Uterus (tissue), 4 donors: Measurements from ENCODE around the gene SORT1. TPM values are rescaled to one million over a fixed set of nuclear protein-coding genes. Genes with fewer than 3 reads are reported as not detected.

Experiments used
- DNase-seq, 2 donors: peaks; one replicate each; pipeline ENCODE4 v3.0.0-alpha.2; 2019 to 2020
- H3K27ac ChIP-seq, 2 donors: fragments of 200-600 bp; sonication (generic); 1 replicate in 1 of 2; 2 replicates in 1 of 2; pipeline ENCODE4 v1.5.1; 2016 to 2018
- H3K27me3 ChIP-seq, 2 donors: fragments of 200-600 bp; sonication (generic); one replicate each; pipeline ENCODE4 v1.5.1; 2018 to 2019; ENCODE audit warnings: control low read depth in 1 of 2
- H3K36me3 ChIP-seq, 2 donors: fragments of 200-600 bp; sonication (generic); one replicate each; pipeline ENCODE4 v1.5.1; 2019; ENCODE audit warnings: control low read depth in 1 of 2
- H3K4me1 ChIP-seq, 2 donors: fragments of 200-600 bp; sonication (generic); one replicate each; pipeline ENCODE4 v1.5.1; 2018 to 2019; ENCODE audit warnings: control low read depth in 1 of 2
- H3K4me3 ChIP-seq, 2 donors: fragments of 200-600 bp; sonication (generic); 1 replicate in 1 of 2; 2 replicates in 1 of 2; pipeline ENCODE4 v1.5.1; 2018 to 2019; ENCODE audit warnings: mild to moderate bottlenecking in 1 of 2
- H3K9me3 ChIP-seq, 2 donors: fragments of 200-600 bp; sonication (generic); one replicate each; pipeline ENCODE4 v1.5.1; 2019; ENCODE audit warnings: control low read depth in 1 of 2
- CTCF ChIP-seq, 4 experiments: fragments of 200-600 bp in 2 of 4; fragments of 450-650 bp in 2 of 4; sonication (generic) in 2 of 4; IDR thresholded peaks; one replicate each; pipeline ENCODE4 v1.5.1; 2016 to 2019; ENCODE audit warnings: antibody characterized with exemption in 4 of 4, mild to moderate bottlenecking in 2 of 4, moderate library complexity in 1 of 4
- POLR2A ChIP-seq, 2 donors: fragments of 450-650 bp; IDR thresholded peaks; one replicate each; pipeline ENCODE4 v1.6.1; 2016; ENCODE audit warnings: antibody characterized with exemption in 2 of 2, mild to moderate bottlenecking in 1 of 2, moderate library complexity in 1 of 2
- intact Hi-C: fragments of 100-400 bp; cut with DNase I; formaldehyde crosslinking; loops from one replicate; pipeline ENCODE4 v1.15.1; 2023; ENCODE audit warnings: low total_unique reads
- total RNA-seq, 4 donors: library from RNA; depleted of rRNA in 3 of 4; stranded (reverse); fragments of >200 nt in 3 of 4; gene quantifications; one replicate each; pipeline versions ENCODE4 v1.1.0 to v1.2.4, GENCODE V29; 2014 to 2023
- donor health status: DM: yes; HTN: yes; CAD: no.

SORT1 gene
- total RNA-seq, 4 donors from 2014 or later, result 20.2 to 43.4 (median 27.9) TPM

- Histone ChIP-seq H3K4me1 (no peaks in the 10 kb centered on the region), H3K27ac (peak overlapping the region in 1 of 2 donors; percentile 33), H3K9me3 (no peaks in the 10 kb centered on the region), H3K4me3 (no peak overlapping the region), H3K36me3 (no peaks in the 10 kb centered on the region), H3K27me3 (no peaks in the 10 kb centered on the region)
- no peak for TF ChIP-seq POLR2A (IDR thresholded peaks at IDR 0.05)
- no peak for TF ChIP-seq CTCF (IDR thresholded peaks at IDR 0.05)
- peak in 1 of 2 donors; percentile 29 for DNase-seq
- intact Hi-C loops, result no loop called here
These were observed 41.1 kb upstream of the SORT1 start for GRCh38 chr1:109438798-109439297.

- no peak for DNase-seq
- intact Hi-C loops, result no loop called here
- H3K4me3 ChIP-seq, result no peak overlapping the region
These were observed 36.8 kb upstream of the SORT1 start for GRCh38 chr1:109434484-109434883.

GRCh38 chr1:109433322-109433721 is 35.6 kb upstream of the SORT1 start:
- no peak overlapping the region for H3K4me3 ChIP-seq
- TF ChIP-seq POLR2A (IDR thresholded peaks at IDR 0.05), result no peak
- no peak for TF ChIP-seq CTCF (IDR thresholded peaks at IDR 0.05)
- H3K9me3 ChIP-seq, result no peaks in the 10 kb centered on the region
- intact Hi-C loops, result no loop called here
- no peak overlapping the region for H3K27ac ChIP-seq
- H3K36me3 ChIP-seq, result no peaks in the 10 kb centered on the region
- H3K27me3 ChIP-seq, result no peaks in the 10 kb centered on the region
- DNase-seq, result no peak
- no peaks in the 10 kb centered on the region for H3K4me1 ChIP-seq

More at GRCh38 chr1:109434484-109434883, 36.8 kb upstream of the SORT1 start:
- TF ChIP-seq CTCF (IDR thresholded peaks at IDR 0.05), result no peak
- no peak for TF ChIP-seq POLR2A (IDR thresholded peaks at IDR 0.05)
- Histone ChIP-seq H3K27me3 (no peaks in the 10 kb centered on the region), H3K9me3 (no peaks in the 10 kb centered on the region), H3K27ac (no peak overlapping the region), H3K4me1 (no peaks in the 10 kb centered on the region), H3K36me3 (no peaks in the 10 kb centered on the region)

- H3K4me1 ChIP-seq, result no peaks in the 10 kb centered on the region
- no peak for DNase-seq
- no peaks in the 10 kb centered on the region for H3K27me3 ChIP-seq
- no peak overlapping the region for H3K27ac ChIP-seq
- no peak for TF ChIP-seq CTCF (IDR thresholded peaks at IDR 0.05)
- no peak for TF ChIP-seq POLR2A (IDR thresholded peaks at IDR 0.05)
- intact Hi-C loops, result no loop called here
- no peak overlapping the region for H3K4me3 ChIP-seq
- H3K9me3 ChIP-seq, result no peaks in the 10 kb centered on the region
- no peaks in the 10 kb centered on the region for H3K36me3 ChIP-seq
These were observed 34.6 kb upstream of the SORT1 start for GRCh38 chr1:109432336-109432735.

GRCh38 chr1:109427171-109427467 is 29.4 kb upstream of the SORT1 start:
- intact Hi-C loops, result loop anchor here (10.0 kb wide), 1 partner anchor 58 kb away; the partner anchor contains the start of gene ATXN7L2
- DNase-seq, result no peak
- TF ChIP-seq CTCF (IDR thresholded peaks at IDR 0.05), result no peak
- TF ChIP-seq POLR2A (IDR thresholded peaks at IDR 0.05), result no peak
- peak overlapping the region; percentile 70 to 86 for H3K27ac ChIP-seq
- no peaks in the 10 kb centered on the region for H3K9me3 ChIP-seq
- H3K36me3 ChIP-seq, result no peaks in the 10 kb centered on the region
- no peaks in the 10 kb centered on the region for H3K27me3 ChIP-seq
- peak overlapping the region; percentile 80 to 90 for H3K4me3 ChIP-seq
- peaks cover 0 to 16% of the 10 kb centered on the region in 2 donors for H3K4me1 ChIP-seq
